H1 (cell line): ENCODE results near the gene OCEL1. TPM values are rescaled to one million over a fixed set of nuclear protein-coding genes. Genes with fewer than 3 reads are reported as not detected.

Source experiments
- CTCF ChIA-PET: fragments of 300-600 bp; sonication (Branson Sonifier 250); formaldehyde crosslinking; loops from one replicate; lab custom pipeline; 2021; ENCODE audit not compliant: partially characterized antibody; lab: Charles Lee
- POLR2A ChIA-PET: fragments of 300-600 bp; sonication (Branson Sonifier 250); formaldehyde crosslinking; loops from one replicate; lab custom pipeline; 2021; ENCODE audit warnings: inconsistent platforms; ENCODE audit not compliant: partially characterized antibody; lab: Charles Lee
- DNase-seq, 2 experiments: peaks; one replicate each; pipeline versions ENCODE4 v3.0.0 to v3.0.0-alpha.2; 2010 to 2022; ENCODE audit warnings: low spot score in 2 of 2, low read depth in 1 of 2, mixed read lengths in 1 of 2
- FAIRE-seq: peaks from 2 replicates; lab custom pipeline; 2011; peaks lifted over from hg19 to GRCh38; lab: Jason Lieb, UNC
- H2AFZ ChIP-seq: 2 replicates; pipeline ENCODE4 v1.8.1; 2012; ENCODE audit warnings: low read length, inconsistent platforms
- H2AK5ac ChIP-seq: 2 replicates; pipeline ENCODE4 v1.6.1; 2013; ENCODE audit warnings: low read depth, low read length
- H2BK120ac ChIP-seq: replicated peaks from 2 replicates; pipeline ENCODE3; 2013; ENCODE audit warnings: low read depth, low read length, inconsistent platforms
- H2BK12ac ChIP-seq: 2 replicates; pipeline ENCODE4 v1.6.1; 2013; ENCODE audit warnings: low read depth, low read length
- H2BK15ac ChIP-seq: 2 replicates; pipeline ENCODE4 v1.6.1; 2013; ENCODE audit warnings: low read length
- H2BK20ac ChIP-seq: 2 replicates; pipeline ENCODE4 v1.6.1; 2013; ENCODE audit warnings: low read length
- H2BK5ac ChIP-seq: 2 replicates; pipeline ENCODE4 v1.6.1; 2013; ENCODE audit warnings: low read depth, low read length
- H3K14ac ChIP-seq: 2 replicates; pipeline ENCODE4 v1.6.1; 2013; ENCODE audit warnings: inconsistent platforms; ENCODE audit not compliant: insufficient read length
- H3K18ac ChIP-seq: 2 replicates; pipeline ENCODE4 v1.6.1; 2013; ENCODE audit warnings: low read length; ENCODE audit errors: extremely low read depth
- H3K23ac ChIP-seq: 2 replicates; pipeline ENCODE4 v1.6.1; 2013; ENCODE audit warnings: inconsistent platforms; ENCODE audit not compliant: insufficient read length
- H3K23me2 ChIP-seq: 2 replicates; pipeline ENCODE4 v1.6.1; 2013; ENCODE audit warnings: low read depth, low read length
- H3K27ac ChIP-seq: 2 replicates; pipeline ENCODE4 v1.6.1; 2011; ENCODE audit warnings: low read depth, low read length, inconsistent platforms
- H3K27me3 ChIP-seq, 4 experiments: replicated peaks in 1 of 4; 1 replicate in 1 of 4; 2 replicates in 3 of 4; pipeline versions ENCODE4 v1.6.1 to v1.8.1; 2011 to 2013; ENCODE audit warnings: low read length in 3 of 4, mild to moderate bottlenecking in 3 of 4, inconsistent platforms in 2 of 4, mixed read lengths in 2 of 4, moderate library complexity in 1 of 4; ENCODE audit not compliant: control insufficient read depth in 3 of 4, insufficient read depth in 3 of 4; ENCODE audit errors: extremely low read depth in 1 of 4
- H3K36me3 ChIP-seq, 4 experiments: 2 replicates each; pipeline versions ENCODE4 v1.6.1 to v1.8.1; 2011 to 2013; ENCODE audit warnings: mild to moderate bottlenecking in 4 of 4, low read length in 3 of 4, moderate library complexity in 2 of 4, control low read depth in 1 of 4, inconsistent platforms in 1 of 4; ENCODE audit not compliant: insufficient read depth in 4 of 4, control insufficient read depth in 2 of 4
- H3K4ac ChIP-seq: replicated peaks from 2 replicates; pipeline ENCODE3; 2013; ENCODE audit warnings: low read length, low read depth, mixed read lengths, inconsistent platforms; ENCODE audit not compliant: insufficient read length
- H3K4me1 ChIP-seq, 4 experiments: replicated peaks in 1 of 4; 1 replicate in 1 of 4; 2 replicates in 3 of 4; pipeline versions ENCODE4 v1.6.1 to v1.8.1; 2011 to 2013; ENCODE audit warnings: low read length in 3 of 4, inconsistent platforms in 2 of 4, mixed read lengths in 1 of 4; ENCODE audit not compliant: insufficient read depth in 4 of 4, control insufficient read depth in 3 of 4
- H3K4me2 ChIP-seq, 2 experiments: 2 replicates each; pipeline versions ENCODE4 v1.6.1 to v1.8.1; 2011 to 2013; ENCODE audit warnings: low read depth in 2 of 2, low read length in 2 of 2, control low read depth in 1 of 2, inconsistent platforms in 1 of 2, mild to moderate bottlenecking in 1 of 2; ENCODE audit not compliant: insufficient read depth in 1 of 2
- H3K4me3 ChIP-seq, 4 experiments: fragments of 200-600, 300-600 bp in 1 of 4; sonication (generic), shearing (Covaris generic), sonication (Bioruptor Twin) in 1 of 4; 2 replicates each; pipeline versions ENCODE4 v1.5.1 to v1.8.1; 2011 to 2016; ENCODE audit warnings: low read length in 4 of 4, low read depth in 3 of 4, control low read depth in 2 of 4, inconsistent platforms in 2 of 4, mild to moderate bottlenecking in 2 of 4, mixed read lengths in 1 of 4, moderate library complexity in 1 of 4; ENCODE audit not compliant: insufficient read depth in 2 of 4; ENCODE audit errors: extremely low read depth in 1 of 4
- H3K56ac ChIP-seq: replicated peaks from 2 replicates; pipeline ENCODE3; 2013; ENCODE audit warnings: low read depth, mild to moderate bottlenecking, mixed read lengths, low read length, inconsistent platforms; ENCODE audit not compliant: insufficient read length
- H3K79me1 ChIP-seq: 2 replicates; pipeline ENCODE4 v1.6.1; 2013; ENCODE audit warnings: low read depth, low read length, control low read depth
- H3K79me2 ChIP-seq, 2 experiments: 2 replicates each; pipeline versions ENCODE4 v1.6.1 to v1.8.1; 2012 to 2013; ENCODE audit warnings: low read length in 2 of 2, mild to moderate bottlenecking in 2 of 2, inconsistent platforms in 1 of 2; ENCODE audit not compliant: insufficient read depth in 2 of 2, control insufficient read depth in 1 of 2
- H3K9ac ChIP-seq, 4 experiments: replicated peaks in 1 of 4; 1 replicate in 1 of 4; 2 replicates in 3 of 4; pipeline versions ENCODE4 v1.6.1 to v1.8.1; 2011 to 2013; ENCODE audit warnings: low read depth in 3 of 4, low read length in 3 of 4, control low read depth in 2 of 4, mild to moderate bottlenecking in 2 of 4, moderate library complexity in 2 of 4, inconsistent platforms in 1 of 4; ENCODE audit errors: extremely low read depth in 1 of 4
- H3K9me3 ChIP-seq, 2 experiments: 2 replicates each; pipeline versions ENCODE4 v1.6.1 to v1.8.1; 2012 to 2013; ENCODE audit warnings: mild to moderate bottlenecking in 2 of 2, moderate library complexity in 2 of 2, control low read depth in 1 of 2, inconsistent platforms in 1 of 2, low read depth in 1 of 2, low read length in 1 of 2, mixed read lengths in 1 of 2; ENCODE audit not compliant: insufficient read depth in 2 of 2
- H4K20me1 ChIP-seq, 2 experiments: replicated peaks in 1 of 2; 2 replicates each; pipeline versions ENCODE3 to v1.8.1; 2011 to 2013; ENCODE audit warnings: inconsistent platforms in 2 of 2, low read length in 2 of 2, mild to moderate bottlenecking in 1 of 2; ENCODE audit not compliant: insufficient read depth in 2 of 2, control insufficient read depth in 1 of 2
- H4K5ac ChIP-seq: 2 replicates; pipeline ENCODE4 v1.6.1; 2013; ENCODE audit warnings: low read length, low read depth, mixed read lengths, inconsistent platforms; ENCODE audit not compliant: insufficient read length
- H4K8ac ChIP-seq: 2 replicates; pipeline ENCODE4 v1.8.0; 2013; ENCODE audit warnings: mild to moderate bottlenecking, moderate library complexity, low read length, inconsistent platforms; ENCODE audit not compliant: insufficient read depth; ENCODE audit errors: extremely low read depth
- H4K91ac ChIP-seq: replicated peaks from 2 replicates; pipeline ENCODE3; 2013; ENCODE audit warnings: low read length, mixed read lengths, inconsistent platforms; ENCODE audit not compliant: insufficient read length
- EZH2 ChIP-seq: fragments of 200-600 bp; sonication (generic); IDR thresholded peaks from 2 replicates; pipeline ENCODE4 v1.7.1; 2012; ENCODE audit warnings: low read depth, mild to moderate bottlenecking, moderate library complexity, low read length, inconsistent platforms; ENCODE audit not compliant: severe bottlenecking
- GTF2F1 ChIP-seq: IDR thresholded peaks from 2 replicates; pipeline ENCODE4 v1.6.1; 2012; ENCODE audit warnings: low read depth, low read length, improper control_type of control experiment, borderline replicate concordance
- HDAC2 ChIP-seq, 2 experiments: fragments of 300-600 bp in 1 of 2; sonication (generic) in 1 of 2; IDR thresholded peaks; 2 replicates each; pipeline ENCODE4 v1.6.1; 2011 to 2012; ENCODE audit warnings: low read depth in 2 of 2, low read length in 2 of 2, mild to moderate bottlenecking in 2 of 2, moderate library complexity in 2 of 2, borderline replicate concordance in 1 of 2, inconsistent platforms in 1 of 2
- TAF7 ChIP-seq: optimal IDR thresholded peaks from 2 replicates; pipeline ENCODE3; 2011; ENCODE audit warnings: low read depth, mild to moderate bottlenecking, inconsistent platforms, low read length, moderate library complexity, borderline replicate concordance
- WGBS, 2 experiments: shearing (Covaris generic) in 1 of 2; methylation state at CpG; one replicate each; pipeline versions ENCODE4 v1.1.6 to v1.1.7; 2013 to 2015; ENCODE audit warnings: low lambda C conversion rate in 2 of 2, mixed read lengths in 2 of 2, inconsistent platforms in 1 of 2, low coverage in 1 of 2, missing lambda C conversion rate in 1 of 2; ENCODE audit not compliant: insufficient replicate concordance in 2 of 2, insufficient coverage in 1 of 2, insufficient read length in 1 of 2; ENCODE audit errors: extremely low coverage in 1 of 2, missing lambda C conversion rate in 1 of 2; 5-methylcytosine and 5-hydroxymethylcytosine counted together
- polyA plus RNA-seq, 7 experiments: library from polyadenylated mRNA; depleted of rRNA in 3 of 7; stranded (reverse) in 5 of 7; unstranded in 2 of 7; fragments of >200 nt in 5 of 7; fragments of 200-250 nt in 2 of 7; gene quantifications; 1 replicate in 5 of 7; 2 replicates in 1 of 7; 4 replicates in 1 of 7; pipeline versions ENCODE4 v1.2.1 to v1.2.3, GENCODE V29; 2011 to 2013; ENCODE audit warnings: missing spikeins in 2 of 7, mixed read lengths in 2 of 7
- total RNA-seq: library from RNA; stranded (reverse); fragmentation: NEBNext Ultra II Directional; extraction: Animal tissue kit (Norgen Biotek cat#: 25700); gene quantifications from 2 replicates; pipeline ENCODE4 v1.2.1, GENCODE V29; 2021
- TF ChIP-seq, protein P1 (sequence below), 3 experiments: IDR thresholded peaks; 1 replicate in 2 of 3; 2 replicates in 1 of 3; pipeline versions ENCODE4 v1.5.1 to v1.6.1; 2011; ENCODE audit warnings: low read length in 3 of 3, mild to moderate bottlenecking in 3 of 3, inconsistent platforms in 2 of 3, low read depth in 1 of 3, moderate library complexity in 1 of 3; ENCODE audit not compliant: insufficient read depth in 1 of 3; ENCODE audit errors: control extremely low read depth in 1 of 3
- TF ChIP-seq, protein P2 (sequence below): IDR thresholded peaks from 2 replicates; pipeline ENCODE4 v1.6.1; 2012; ENCODE audit warnings: inconsistent platforms

The OCEL1 gene
- total and polyA plus RNA-seq, 2 of the 8 experiments (the other 6 are each of a cell fraction or from before 2014, with no cell fraction given), result 13.3 to 32.6 TPM

GRCh38 chr19:17235300-17235970 is 9.4 kb downstream of the OCEL1 start:
- H3K4me3 ChIP-seq, result peak overlapping the region; percentile 80 to 89 (median 86)
- H4K8ac ChIP-seq, result peak overlapping the region; percentile 89; the same call in 1 of the 2 replicates
- peak overlapping the region; percentile 93; the same call in 1 of the 2 replicates for H2BK5ac ChIP-seq
- peak overlapping the region; percentile 98 for H3K18ac ChIP-seq
- H3K4me1 ChIP-seq, result peaks cover 3 to 11% (median 7%) of the 10 kb centered on the region in 4 experiments
- peak overlapping the region; percentile 90 for H4K91ac ChIP-seq
- H4K20me1 ChIP-seq, result peaks cover 8 to 19% of the 10 kb centered on the region in 2 experiments
- peak overlapping the region; percentile 91 for H4K5ac ChIP-seq
- DNase-seq (peak in 1 of 2 experiments; percentile 80), FAIRE-seq (no peak)
- ChIA-PET CTCF (interaction anchor here (0.9 to 3.4 kb wide), 11 partner anchors 9 to 170 kb away, joined by 3 to 18 read pairs (median 5); partner anchors contain the start of genes BABAM1 and OCEL1), POLR2A (interaction anchor here (0.6 to 12.3 kb wide), 22 partner anchors 7 to 825 kb away, joined by 3 to 118 read pairs (median 4); partner anchors contain the start of genes ANKLE1, BABAM1, MRPL34 and NR2F6)
- H2AFZ ChIP-seq, result no peak overlapping the region
- H3K23ac ChIP-seq, result no peak overlapping the region
- H2BK20ac ChIP-seq, result no peak overlapping the region
- H2AK5ac ChIP-seq, result 0 out of 2 replicates have a peak overlapping the region, but pooled peaks have one; percentile 39
- H3K56ac ChIP-seq, result peak overlapping the region; percentile 69
- H3K79me2 ChIP-seq, result peaks cover 5 to 39% of the 10 kb centered on the region in 2 experiments; a peak in 3 of 4 replicates
- H3K4me2 ChIP-seq, result peak overlapping the region; percentile 90 to 92
- no peak overlapping the region for H2BK15ac ChIP-seq
- peaks cover 9 to 41% (median 13%) of the 10 kb centered on the region in 4 experiments for H3K36me3 ChIP-seq
- no peaks in the 10 kb centered on the region for H3K27me3 ChIP-seq
- H3K79me1 ChIP-seq, result peaks cover 17% of the 10 kb centered on the region
- H3K23me2 ChIP-seq, result peaks cover 4% of the 10 kb centered on the region; the same call in 1 of the 2 replicates
- no peak overlapping the region for H3K14ac ChIP-seq
- H3K27ac ChIP-seq, result peak overlapping the region; percentile 64; the same call in 1 of the 2 replicates
- no peak overlapping the region for H2BK120ac ChIP-seq
- H3K9ac ChIP-seq, result peak overlapping the region; percentile 49 to 87 (median 66)
- H3K9me3 ChIP-seq, result no peaks in the 10 kb centered on the region
- H3K4ac ChIP-seq, result peak overlapping the region; percentile 94
- 0 out of 2 replicates have a peak overlapping the region, but pooled peaks have one; percentile 17 for H2BK12ac ChIP-seq
- WGBS, 2 experiments, result 2% methylated on average over 57 of the region's 80 CpGs; no CpG with 5 or more reads in 1 of the 2 experiments
- TF ChIP-seq, protein P1, sequence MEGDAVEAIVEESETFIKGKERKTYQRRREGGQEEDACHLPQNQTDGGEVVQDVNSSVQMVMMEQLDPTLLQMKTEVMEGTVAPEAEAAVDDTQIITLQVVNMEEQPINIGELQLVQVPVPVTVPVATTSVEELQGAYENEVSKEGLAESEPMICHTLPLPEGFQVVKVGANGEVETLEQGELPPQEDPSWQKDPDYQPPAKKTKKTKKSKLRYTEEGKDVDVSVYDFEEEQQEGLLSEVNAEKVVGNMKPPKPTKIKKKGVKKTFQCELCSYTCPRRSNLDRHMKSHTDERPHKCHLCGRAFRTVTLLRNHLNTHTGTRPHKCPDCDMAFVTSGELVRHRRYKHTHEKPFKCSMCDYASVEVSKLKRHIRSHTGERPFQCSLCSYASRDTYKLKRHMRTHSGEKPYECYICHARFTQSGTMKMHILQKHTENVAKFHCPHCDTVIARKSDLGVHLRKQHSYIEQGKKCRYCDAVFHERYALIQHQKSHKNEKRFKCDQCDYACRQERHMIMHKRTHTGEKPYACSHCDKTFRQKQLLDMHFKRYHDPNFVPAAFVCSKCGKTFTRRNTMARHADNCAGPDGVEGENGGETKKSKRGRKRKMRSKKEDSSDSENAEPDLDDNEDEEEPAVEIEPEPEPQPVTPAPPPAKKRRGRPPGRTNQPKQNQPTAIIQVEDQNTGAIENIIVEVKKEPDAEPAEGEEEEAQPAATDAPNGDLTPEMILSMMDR (IDR thresholded peaks at IDR 0.05; ENCODE audit: control extremely low read depth in 1 of 3, insufficient read depth in 1 of 3, low read depth in 1 of 3, low read length in 3 of 3), result peak; percentile 32 to 51 (median 45)
- TF ChIP-seq HDAC2 (IDR thresholded peaks at IDR 0.05; ENCODE audit: borderline replicate concordance in 1 of 2, low read depth in 2 of 2, low read length in 2 of 2), result peak; percentile 51 to 65; a peak in 2 of 4 replicates
- no peak for TF ChIP-seq EZH2
- TF ChIP-seq GTF2F1, result no peak
- peak; percentile 43 for TF ChIP-seq TAF7
- TF ChIP-seq, protein P2, sequence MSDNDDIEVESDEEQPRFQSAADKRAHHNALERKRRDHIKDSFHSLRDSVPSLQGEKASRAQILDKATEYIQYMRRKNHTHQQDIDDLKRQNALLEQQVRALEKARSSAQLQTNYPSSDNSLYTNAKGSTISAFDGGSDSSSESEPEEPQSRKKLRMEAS, result no peak
